Measurements from ENCODE around the gene SEMA3D.
A peak's percentile ranks its signal among the peaks of the same experiment; 100 is the strongest.

SEMA3D gene

GRCh38 chr7:85205754-85206153, 18.9 kb upstream of the SEMA3D start:
- no peak for TF ChIP-seq CTCF (IDR thresholded peaks at IDR 0.05; ENCODE audit: low read depth, low read length)
- no peak for DNase-seq (ENCODE audit: extremely low read depth, low read depth)

GRCh38 chr7:85204496-85204895, 17.6 kb upstream of the SEMA3D start:
- no peak for DNase-seq (ENCODE audit: extremely low read depth, low read depth)
- no peak for TF ChIP-seq CTCF (IDR thresholded peaks at IDR 0.05; ENCODE audit: low read depth, low read length)

GRCh38 chr7:85204061-85204460, 17.2 kb upstream of the SEMA3D start:
- no peak for TF ChIP-seq CTCF (IDR thresholded peaks at IDR 0.05; ENCODE audit: low read depth, low read length)
- DNase-seq (ENCODE audit: extremely low read depth, low read depth) = no peak

GRCh38 chr7:85201209-85201608, 14.4 kb upstream of the SEMA3D start:
- no peak for DNase-seq (ENCODE audit: extremely low read depth, low read depth)

GRCh38 chr7:85196696-85197095, 9.8 kb upstream of the SEMA3D start:
- DNase-seq (ENCODE audit: extremely low read depth, low read depth) = no peak
- TF ChIP-seq CTCF (IDR thresholded peaks at IDR 0.05; ENCODE audit: low read depth, low read length) = no peak

More at GRCh38 chr7:85201209-85201608, 14.4 kb upstream of the SEMA3D start:
- TF ChIP-seq CTCF (IDR thresholded peaks at IDR 0.05; ENCODE audit: low read depth, low read length) = no peak

GRCh38 chr7:85191383-85191782, 4.5 kb upstream of the SEMA3D start:
- TF ChIP-seq CTCF (IDR thresholded peaks at IDR 0.05; ENCODE audit: low read depth, low read length) = peak; percentile 38
- DNase-seq (ENCODE audit: extremely low read depth, low read depth) = no peak

GRCh38 chr7:85186083-85186520, 754 bp downstream of the SEMA3D start:
- no peak; the same call in 1 of the 2 replicates for TF ChIP-seq CTCF (IDR thresholded peaks at IDR 0.05; ENCODE audit: low read depth, low read length)
- DNase-seq (ENCODE audit: extremely low read depth, low read depth) = no peak
